GM23338 (cell line): ENCODE results near the gene OGDHL. TPM values are rescaled to one million over a fixed set of nuclear protein-coding genes. Genes with fewer than 3 reads are reported as not detected.

Experiments used
- ATAC-seq: fragments of 200-7000 bp; cut with Tn5 transposase; 3 replicates; pipeline ENCODE4 v1.9.1; 2020
- DNase-seq: peaks from one replicate; pipeline ENCODE4 v3.0.0-alpha.2; 2015; ENCODE audit warnings: low spot score
- H2AFZ ChIP-seq: fragments of 200-600 bp; sonication (generic); 2 replicates; pipeline ENCODE4 v1.8.0; 2016; ENCODE audit warnings: antibody characterized with exemption, mild to moderate bottlenecking, moderate library complexity
- H3F3A ChIP-seq: fragments of 200-600 bp; sonication (generic); replicated peaks from 2 replicates; pipeline ENCODE4 v1.8.0; 2017; ENCODE audit warnings: antibody characterized with exemption, mixed run types, low read depth
- H3K27ac ChIP-seq: fragments of 200-600 bp; sonication (generic); 2 replicates; pipeline ENCODE4 v1.6.1; 2016; ENCODE audit warnings: low read depth
- H3K27me3 ChIP-seq: fragments of 200-600 bp; sonication (generic); 2 replicates; pipeline ENCODE4 v1.8.0; 2016; ENCODE audit warnings: mild to moderate bottlenecking, mixed run types, moderate library complexity; ENCODE audit not compliant: insufficient read depth
- H3K36me3 ChIP-seq: fragments of 200-600 bp; sonication (generic); 2 replicates; pipeline ENCODE4 v1.8.0; 2016; ENCODE audit warnings: mild to moderate bottlenecking; ENCODE audit not compliant: insufficient read depth
- H3K4me1 ChIP-seq: fragments of 200-600 bp; sonication (generic); 2 replicates; pipeline ENCODE4 v1.8.0; 2016; ENCODE audit warnings: mild to moderate bottlenecking, moderate library complexity; ENCODE audit not compliant: insufficient read depth
- H3K4me2 ChIP-seq: fragments of 200-600 bp; sonication (generic); 2 replicates; pipeline ENCODE4 v1.7.1; 2017; ENCODE audit warnings: mixed run types
- H3K4me3 ChIP-seq: fragments of 200-600 bp; sonication (generic); 2 replicates; pipeline ENCODE4 v1.6.1; 2016; ENCODE audit warnings: mixed run types
- H3K79me2 ChIP-seq: fragments of 200-600 bp; sonication (generic); replicated peaks from 2 replicates; pipeline ENCODE4 v1.8.0; 2017; ENCODE audit warnings: mild to moderate bottlenecking; ENCODE audit not compliant: insufficient read depth
- H3K9me2 ChIP-seq: fragments of 200-600 bp; sonication (generic); 2 replicates; pipeline ENCODE4 v1.8.0; 2017; ENCODE audit not compliant: insufficient read depth
- H4K20me1 ChIP-seq: fragments of 200-600 bp; sonication (generic); replicated peaks from 2 replicates; pipeline ENCODE4 v1.8.0; 2017; ENCODE audit warnings: mild to moderate bottlenecking; ENCODE audit not compliant: insufficient read depth
- H3K27ac Mint-ChIP-seq: 2 replicates; pipeline ENCODE4 v1.8.0; 2020; ENCODE audit warnings: inconsistent platforms, mild to moderate bottlenecking, moderate library complexity, mixed read lengths
- H3K27me3 Mint-ChIP-seq: 3 replicates; pipeline ENCODE4 v1.8.0; 2022; ENCODE audit warnings: low read depth, mild to moderate bottlenecking, moderate library complexity, mixed read lengths, inconsistent platforms; ENCODE audit not compliant: insufficient read depth, poor library complexity
- H3K36me3 Mint-ChIP-seq: 3 replicates; pipeline ENCODE4 v1.8.0; 2021; ENCODE audit warnings: low read depth, mild to moderate bottlenecking, inconsistent platforms, moderate library complexity, mixed read lengths
- H3K4me1 Mint-ChIP-seq: 3 replicates; pipeline ENCODE4 v1.8.0; 2020; ENCODE audit warnings: mild to moderate bottlenecking, inconsistent platforms, mixed read lengths
- H3K4me3 Mint-ChIP-seq: 3 replicates; pipeline ENCODE4 v1.8.0; 2021; ENCODE audit warnings: moderate library complexity, mild to moderate bottlenecking, inconsistent platforms, mixed read lengths
- H3K9me3 Mint-ChIP-seq: 3 replicates; pipeline ENCODE4 v1.8.0; 2020; ENCODE audit warnings: moderate library complexity, mild to moderate bottlenecking, inconsistent platforms, mixed read lengths
- CREB1 ChIP-seq: fragments of 250-450 bp; sonication (Bioruptor Pico); IDR thresholded peaks from 2 replicates; pipeline ENCODE4 v1.5.0; 2020; ENCODE audit warnings: low read depth, mild to moderate bottlenecking, moderate library complexity
- ETS1 ChIP-seq: IDR thresholded peaks from 2 replicates; pipeline ENCODE4 v1.6.1; 2016; ENCODE audit warnings: antibody characterized with exemption
- EZH2 ChIP-seq: fragments of 200-600 bp; sonication (generic); IDR thresholded peaks from one replicate; pipeline ENCODE4 v1.8.0; 2017; ENCODE audit warnings: antibody characterized with exemption, mild to moderate bottlenecking, low read depth; ENCODE audit not compliant: unreplicated experiment
- EZH2phosphoT487 ChIP-seq: fragments of 200-600 bp; sonication (generic); IDR thresholded peaks from one replicate; pipeline ENCODE4 v1.8.1; 2018; ENCODE audit warnings: antibody characterized with exemption; ENCODE audit not compliant: unreplicated experiment
- POLR2AphosphoS5 ChIP-seq: IDR thresholded peaks from 2 replicates; pipeline ENCODE4 v1.6.1; 2016; ENCODE audit warnings: antibody characterized with exemption, low read depth
- REST ChIP-seq: IDR thresholded peaks from one replicate; pipeline ENCODE4 v1.6.1; 2018; ENCODE audit warnings: antibody characterized with exemption; ENCODE audit not compliant: unreplicated experiment
- ZNF114 ChIP-seq: fragments of 250-450 bp; sonication (Bioruptor Pico); IDR thresholded peaks from 2 replicates; pipeline ENCODE4 v1.5.0; 2020; ENCODE audit warnings: mild to moderate bottlenecking, moderate library complexity
- ZNF331 ChIP-seq: fragments of 250-450 bp; sonication (Bioruptor Pico); IDR thresholded peaks from 2 replicates; pipeline ENCODE4 v1.5.0; 2020; ENCODE audit warnings: low read depth, mild to moderate bottlenecking, moderate library complexity
- ZNF462 ChIP-seq: fragments of 250-450 bp; sonication (Bioruptor Pico); IDR thresholded peaks from 2 replicates; pipeline ENCODE4 v1.5.0; 2020; ENCODE audit warnings: mild to moderate bottlenecking, moderate library complexity
- polyA plus RNA-seq: library from polyadenylated mRNA; unstranded; fragments of >200 nt; fragmentation: Nextera tagmentation; extraction: Ambion mirVana; gene quantifications from 2 replicates; pipeline ENCODE4 v1.2.1, GENCODE V29; 2016
- total RNA-seq: library from RNA; depleted of rRNA; stranded (reverse); fragments of >200 nt; shearing (Covaris generic); gene quantifications from 2 replicates; pipeline ENCODE4 v1.2.3, GENCODE V29; 2014

Gene OGDHL
- total and polyA plus RNA-seq, 2 experiments from 2014 or later: 8.3 to 15.5 TPM

- TF ChIP-seq EZH2 (no peak), ZNF462 (no peak), ZNF114 (CRISPR knock-in tag) (no peak), POLR2AphosphoS5 (no peak)
These were observed 12.3 kb downstream of the OGDHL start (continued) for GRCh38 chr10:49749556-49750491.

GRCh38 chr10:49749144-49749543 lies 13.0 kb downstream of the OGDHL start:
- Histone ChIP-seq H3F3A (no peaks in the 10 kb centered on the region), H3K9me2 (no peaks in the 10 kb centered on the region), H3K4me1 (no peaks in the 10 kb centered on the region), H3K79me2 (no peaks in the 10 kb centered on the region), H3K4me2 (no peak overlapping the region), H2AFZ (no peak overlapping the region), H3K4me3 (no peak overlapping the region), H3K27ac (no peak overlapping the region), H3K36me3 (no peaks in the 10 kb centered on the region), H3K27me3 (no peaks in the 10 kb centered on the region), H4K20me1 (no peaks in the 10 kb centered on the region)
- Mint-ChIP-seq H3K4me3 (no peak overlapping the region), H3K27ac (no peak overlapping the region), H3K9me3 (peaks cover 2% of the 10 kb centered on the region; the same call in 1 of the 3 replicates), H3K27me3 (peaks cover 5% of the 10 kb centered on the region), H3K4me1 (no peaks in the 10 kb centered on the region), H3K36me3 (peaks cover 16% of the 10 kb centered on the region)
- no peak for DNase-seq
- no peak for ATAC-seq
- TF ChIP-seq ZNF331 (CRISPR knock-in tag) (no peak), CREB1 (no peak), REST (no peak), EZH2phosphoT487 (no peak), ETS1 (no peak)
